ENCODE measurements around the gene ZNF324. TPM values are rescaled to one million over a fixed set of nuclear protein-coding genes. Genes with fewer than 3 reads are reported as not detected.

The ZNF324 gene
- total RNA-seq, 1 experiment from 2014 or later = 11.3 TPM

DNA sequence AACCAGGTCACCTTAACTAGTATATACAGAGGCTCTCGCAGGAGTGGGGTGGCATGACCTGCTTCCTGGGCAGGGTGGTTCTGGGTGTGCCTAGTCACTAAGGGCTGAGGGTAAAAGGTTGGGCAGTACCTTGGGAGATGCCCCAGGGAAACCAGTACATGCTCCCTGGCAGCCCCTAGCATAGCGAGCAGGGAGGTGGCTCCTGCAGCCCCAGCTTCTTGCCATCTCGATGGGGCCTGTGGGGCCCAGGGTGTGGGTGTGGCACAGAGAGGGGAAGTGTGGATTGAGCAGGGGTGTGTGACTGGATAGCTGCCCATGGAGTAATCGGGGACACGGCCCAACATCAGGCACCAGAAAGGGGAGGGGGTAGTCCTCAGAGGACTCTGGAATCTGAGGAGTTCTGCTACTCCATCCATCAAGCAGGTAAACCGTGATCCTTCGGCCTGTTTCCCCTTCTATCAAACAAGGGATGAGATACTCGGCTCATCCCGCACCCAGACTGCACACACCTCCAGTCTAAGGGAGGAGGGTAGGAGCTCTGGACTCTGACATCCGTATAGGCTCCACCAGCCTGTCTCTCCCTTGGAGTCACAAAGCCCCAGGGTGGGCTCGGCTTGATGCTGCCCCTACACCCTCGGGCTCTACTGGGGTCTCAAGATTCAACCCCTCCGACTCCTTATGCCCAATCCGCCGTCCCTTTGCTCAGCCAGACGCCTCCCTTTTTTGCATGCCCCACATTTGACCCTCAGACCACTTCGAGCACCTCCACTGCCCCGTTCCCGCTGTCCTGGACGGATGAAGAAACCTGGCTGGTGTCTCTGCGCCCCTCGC is 51.6 kb downstream of the ZNF324 start:
- Histone ChIP-seq H3K79me2 (ENCODE audit: insufficient read depth, low read length) (peaks cover 49% of the 10 kb centered on the region), H3K27me3 (ENCODE audit: insufficient read depth, low read length) (no peaks in the 10 kb centered on the region), H3K27ac (ENCODE audit: low read depth, low read length) (peak overlapping the region; percentile 91), H2AFZ (ENCODE audit: low read depth, low read length, poor library complexity, severe bottlenecking) (no peak overlapping the region), H3K4me3 (replicated peaks in 1 of 2; ENCODE audit: low read depth in 1 of 2, low read length in 2 of 2) (peak overlapping the region; percentile 78 to 90), H3K9me3 (ENCODE audit: control insufficient read depth in 1 of 2, insufficient read depth in 1 of 2, low read depth in 1 of 2, low read length in 2 of 2) (no peaks in the 10 kb centered on the region), H4K20me1 (ENCODE audit: insufficient read depth) (no peaks in the 10 kb centered on the region), H3K4me1 (ENCODE audit: control insufficient read depth in 1 of 2, insufficient read depth in 2 of 2, low read length in 2 of 2) (peaks cover 15 to 42% of the 10 kb centered on the region in 2 experiments), H3K36me3 (ENCODE audit: control insufficient read depth in 1 of 2, insufficient read depth in 2 of 2, low read length in 2 of 2) (peaks cover 2 to 17% of the 10 kb centered on the region in 2 experiments; a peak in 2 of 4 replicates), H3K9me2 (ENCODE audit: insufficient read depth) (no peaks in the 10 kb centered on the region), H3K9ac (ENCODE audit: low read length) (peak overlapping the region; percentile 84), H3K4me2 (ENCODE audit: low read length) (peak overlapping the region; percentile 91)
- no TSS peak for BruUV-seq (replicated peaks)
- ChIA-PET RAD21 (ENCODE audit: low non-redundant PET in 1 of 2, low total read pairs in 2 of 2, uncharacterized antibody in 2 of 2, unreplicated experiment in 2 of 2) (interaction anchor here in 1 of 2 experiments (2.2 kb wide), 1 partner anchor 36 kb away, joined by 6 read pairs; the partner anchor contains the start of gene CHMP2A), CTCF (interaction anchor here (0.5 to 3.3 kb wide), 11 partner anchors 11 to 290 kb away, joined by 3 to 20 read pairs (median 4); partner anchors contain the start of genes CHMP2A, TRIM28, ZNF446 and ZNF497), POLR2A (interaction anchor here (0.6 to 3.8 kb wide), 6 partner anchors 17 to 156 kb away, joined by 3 to 33 read pairs (median 8); partner anchors contain the start of genes CHMP2A, TRIM28 and ZNF497)
- intact Hi-C loops (cut with micrococcal nuclease) = loop anchor here (1.0 to 5.0 kb wide), 3 partner anchors 26 to 301 kb away; partner anchors contain the start of genes TRIM28 and ZSCAN22
- ATAC-seq (no peak), DNase-seq (ENCODE audit: low read depth, low spot score) (no peak)
- no peak for TF ChIP-seq CEBPB (IDR thresholded peaks at IDR 0.05; ENCODE audit: low read depth)
- peak; percentile 63 for TF ChIP-seq POLR2AphosphoS5 (IDR thresholded peaks at IDR 0.05; ENCODE audit: low read depth, low read length)
- no peak for TF ChIP-seq SRF (IDR thresholded peaks at IDR 0.05; ENCODE audit: low read depth)
- TF ChIP-seq, protein P1, sequence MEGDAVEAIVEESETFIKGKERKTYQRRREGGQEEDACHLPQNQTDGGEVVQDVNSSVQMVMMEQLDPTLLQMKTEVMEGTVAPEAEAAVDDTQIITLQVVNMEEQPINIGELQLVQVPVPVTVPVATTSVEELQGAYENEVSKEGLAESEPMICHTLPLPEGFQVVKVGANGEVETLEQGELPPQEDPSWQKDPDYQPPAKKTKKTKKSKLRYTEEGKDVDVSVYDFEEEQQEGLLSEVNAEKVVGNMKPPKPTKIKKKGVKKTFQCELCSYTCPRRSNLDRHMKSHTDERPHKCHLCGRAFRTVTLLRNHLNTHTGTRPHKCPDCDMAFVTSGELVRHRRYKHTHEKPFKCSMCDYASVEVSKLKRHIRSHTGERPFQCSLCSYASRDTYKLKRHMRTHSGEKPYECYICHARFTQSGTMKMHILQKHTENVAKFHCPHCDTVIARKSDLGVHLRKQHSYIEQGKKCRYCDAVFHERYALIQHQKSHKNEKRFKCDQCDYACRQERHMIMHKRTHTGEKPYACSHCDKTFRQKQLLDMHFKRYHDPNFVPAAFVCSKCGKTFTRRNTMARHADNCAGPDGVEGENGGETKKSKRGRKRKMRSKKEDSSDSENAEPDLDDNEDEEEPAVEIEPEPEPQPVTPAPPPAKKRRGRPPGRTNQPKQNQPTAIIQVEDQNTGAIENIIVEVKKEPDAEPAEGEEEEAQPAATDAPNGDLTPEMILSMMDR (IDR thresholded peaks at IDR 0.05 in 2 of 3, conservative IDR thresholded peaks at IDR 0.05 in 1 of 3; ENCODE audit: borderline replicate concordance in 1 of 3, insufficient read depth in 1 of 3, low read depth in 2 of 3, low read length in 2 of 3) = no peak
- TF ChIP-seq, protein P2, sequence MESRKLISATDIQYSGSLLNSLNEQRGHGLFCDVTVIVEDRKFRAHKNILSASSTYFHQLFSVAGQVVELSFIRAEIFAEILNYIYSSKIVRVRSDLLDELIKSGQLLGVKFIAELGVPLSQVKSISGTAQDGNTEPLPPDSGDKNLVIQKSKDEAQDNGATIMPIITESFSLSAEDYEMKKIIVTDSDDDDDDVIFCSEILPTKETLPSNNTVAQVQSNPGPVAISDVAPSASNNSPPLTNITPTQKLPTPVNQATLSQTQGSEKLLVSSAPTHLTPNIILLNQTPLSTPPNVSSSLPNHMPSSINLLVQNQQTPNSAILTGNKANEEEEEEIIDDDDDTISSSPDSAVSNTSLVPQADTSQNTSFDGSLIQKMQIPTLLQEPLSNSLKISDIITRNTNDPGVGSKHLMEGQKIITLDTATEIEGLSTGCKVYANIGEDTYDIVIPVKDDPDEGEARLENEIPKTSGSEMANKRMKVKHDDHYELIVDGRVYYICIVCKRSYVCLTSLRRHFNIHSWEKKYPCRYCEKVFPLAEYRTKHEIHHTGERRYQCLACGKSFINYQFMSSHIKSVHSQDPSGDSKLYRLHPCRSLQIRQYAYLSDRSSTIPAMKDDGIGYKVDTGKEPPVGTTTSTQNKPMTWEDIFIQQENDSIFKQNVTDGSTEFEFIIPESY (IDR thresholded peaks at IDR 0.05; ENCODE audit: extremely low read depth, insufficient replicate concordance, low read length) = no peak
- no peak for TF ChIP-seq EZH2 (IDR thresholded peaks at IDR 0.05)
- TF ChIP-seq POLR2A (IDR thresholded peaks at IDR 0.05; ENCODE audit: borderline replicate concordance, extremely low read depth, insufficient read depth, insufficient read length) = peak; percentile 32
- TF ChIP-seq RAD21 (IDR thresholded peaks at IDR 0.05; ENCODE audit: low read depth) = no peak
- TF ChIP-seq YY1 (IDR thresholded peaks at IDR 0.05; ENCODE audit: extremely low read depth, insufficient replicate concordance, low read depth, low read length) = no peak
- no peak for TF ChIP-seq EZH2phosphoT487 (IDR thresholded peaks at IDR 0.05; ENCODE audit: borderline replicate concordance)

Measured in HCT116 (cell line).